Measurements from ENCODE around the gene FAM174C.

Gene FAM174C

GRCh38 chr19:1262623-1263123 is 12.7 kb upstream of the FAM174C start:
- no peak for TF ChIP-seq CTCF (conservative IDR thresholded peaks at IDR 0.05; ENCODE audit: low read length)
- no peak for DNase-seq (ENCODE audit: low read depth)
- H3K4me3 ChIP-seq (ENCODE audit: low read length) = no peak overlapping the region

GRCh38 chr19:1263188-1263587 is 12.1 kb upstream of the FAM174C start:
- TF ChIP-seq CTCF (conservative IDR thresholded peaks at IDR 0.05; ENCODE audit: low read length) = no peak
- no peak overlapping the region for H3K4me3 ChIP-seq (ENCODE audit: low read length)
- DNase-seq (ENCODE audit: low read depth) = no peak

- no peak for TF ChIP-seq CTCF (conservative IDR thresholded peaks at IDR 0.05; ENCODE audit: low read length)
- DNase-seq (ENCODE audit: low read depth) = peak; percentile 90
- H3K4me3 ChIP-seq (ENCODE audit: low read length) = no peak overlapping the region; the same call in 1 of the 2 replicates
Measured at GRCh38 chr19:1264801-1265614, 10.3 kb upstream of the FAM174C start.

DNA sequence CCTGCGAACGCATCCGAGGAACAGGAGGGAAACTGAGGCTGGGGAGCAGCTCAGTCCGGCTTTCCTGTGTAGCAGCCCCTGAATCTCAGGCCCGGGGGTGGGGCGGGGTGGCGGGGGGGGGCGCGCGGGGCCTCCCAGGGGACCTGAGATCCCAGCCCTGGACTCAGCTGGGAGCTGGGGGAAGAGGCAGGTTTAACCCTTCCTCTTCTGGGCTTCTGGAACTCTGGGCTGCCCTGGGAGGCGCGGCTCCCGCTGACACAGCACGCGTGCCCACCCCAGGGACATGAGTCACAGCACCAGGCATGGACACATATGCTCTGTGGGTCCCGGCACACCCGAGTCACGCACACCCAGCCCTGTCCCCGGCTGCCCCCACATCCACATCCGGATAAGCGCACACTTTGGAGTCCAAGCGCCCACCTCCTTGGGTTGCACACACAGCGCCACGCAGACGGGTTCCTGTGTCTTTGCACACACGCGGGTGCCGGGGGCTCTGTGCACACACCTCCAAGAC is 9.7 kb upstream of the FAM174C start:
- H3K4me3 ChIP-seq (ENCODE audit: low read length) = peak overlapping the region; percentile 63
- no peak for TF ChIP-seq CTCF (conservative IDR thresholded peaks at IDR 0.05; ENCODE audit: low read length)
- DNase-seq (ENCODE audit: low read depth) = peak; percentile 94

DNA sequence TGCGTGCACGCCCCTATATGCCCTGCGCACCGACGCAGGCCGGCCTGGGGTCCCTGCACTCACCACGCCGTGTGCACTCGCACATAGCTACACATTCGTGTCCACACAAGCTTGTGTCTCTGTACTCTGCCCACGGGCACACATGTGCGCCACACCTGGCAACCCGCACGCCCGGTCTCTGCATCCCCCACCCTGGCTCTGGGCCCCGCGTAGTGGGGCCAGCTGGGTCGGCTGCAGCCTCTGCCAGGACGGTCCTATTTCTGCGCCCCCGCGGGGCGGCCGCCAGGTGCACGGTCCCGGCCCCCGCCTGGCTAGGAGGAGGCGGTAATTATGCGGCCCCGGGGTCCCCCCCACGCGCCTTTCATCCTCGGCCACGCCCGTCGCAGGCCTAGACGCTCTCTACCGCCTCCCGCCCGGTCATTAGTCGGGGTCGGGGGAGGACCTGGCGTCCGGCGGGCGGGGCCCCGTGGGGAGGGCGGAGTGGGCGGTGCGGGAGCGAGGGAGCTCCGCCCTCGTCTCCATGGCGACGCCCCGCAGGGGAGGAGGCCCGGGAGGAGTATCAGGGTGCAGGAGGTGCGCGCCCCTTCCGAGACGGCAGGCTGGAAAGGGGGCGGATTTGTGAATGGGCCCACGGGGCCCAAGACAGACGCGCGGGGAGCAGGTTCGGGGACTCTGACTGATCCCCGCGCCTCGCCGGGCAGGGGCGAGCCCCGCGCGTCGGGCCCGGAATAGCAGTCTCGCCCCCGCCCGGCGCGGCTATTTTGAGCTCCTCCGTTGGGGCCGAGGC is 9.0 kb upstream of the FAM174C start:
- TF ChIP-seq CTCF (conservative IDR thresholded peaks at IDR 0.05; ENCODE audit: low read length) = no peak
- peak overlapping the region; percentile 63 for H3K4me3 ChIP-seq (ENCODE audit: low read length)
- peak; percentile 85 for DNase-seq (ENCODE audit: low read depth)

DNA sequence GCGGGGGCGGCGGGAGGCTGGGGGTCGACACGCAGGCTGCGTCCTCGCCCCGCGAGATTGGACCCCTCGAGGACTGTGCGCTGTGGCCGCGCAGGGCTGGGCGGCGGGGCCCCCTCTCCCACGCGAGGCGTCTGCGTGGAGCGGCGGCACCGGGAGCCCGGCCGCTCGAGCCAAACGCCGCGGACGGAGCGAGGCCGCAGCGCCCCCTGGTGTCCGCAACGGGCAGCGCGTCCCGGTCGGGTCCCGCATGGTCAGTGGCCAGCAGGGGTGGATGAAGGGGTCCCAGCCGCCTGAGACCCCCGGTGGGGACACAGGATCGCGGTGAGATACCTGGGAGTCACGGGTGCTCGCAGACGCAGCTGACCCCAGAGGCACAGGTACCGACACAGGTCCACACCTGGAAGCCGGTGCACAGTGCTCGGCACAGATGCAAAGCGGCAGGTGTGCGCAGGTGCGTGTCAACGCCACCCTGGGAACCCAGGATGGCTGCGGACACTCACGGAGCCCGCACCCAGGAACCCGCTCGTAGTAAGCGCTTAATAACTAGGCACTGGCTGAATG is 8.3 kb upstream of the FAM174C start:
- DNase-seq (ENCODE audit: low read depth) = peak; percentile 44
- TF ChIP-seq CTCF (conservative IDR thresholded peaks at IDR 0.05; ENCODE audit: low read length) = peak; percentile 61
- H3K4me3 ChIP-seq (ENCODE audit: low read length) = peak overlapping the region; percentile 63

Data from AG10803 (cell line).